ENCODE results near the gene ENO1.

GRCh38 chr1:8847990-8848389 lies 30.5 kb downstream of the ENO1 start:
- TF ChIP-seq POLR2A (IDR thresholded peaks at IDR 0.05) (no peak), CTCF (IDR thresholded peaks at IDR 0.05) (no peak)
